HEK293T (cell line): ENCODE data around the gene IGF2BP3.

Source experiments
- CTCF ChIA-PET: fragments of 350-600 bp; formaldehyde crosslinking; extraction: SDS; loops from one replicate; lab custom pipeline; 2021; ENCODE audit warnings: antibody characterized with exemption, inconsistent platforms; lab: Yijun Ruan, JAX
- POLR2A ChIA-PET: fragments of 350-600 bp; formaldehyde crosslinking; extraction: SDS; loops from one replicate; lab custom pipeline; 2020; ENCODE audit warnings: antibody characterized with exemption, inconsistent platforms; lab: Yijun Ruan, JAX
- DNase-seq: peaks from one replicate; pipeline ENCODE4 v3.0.0; 2012; ENCODE audit warnings: mixed read lengths; ENCODE audit errors: extremely low spot score
- ARNT ChIP-seq: fragments of 450-650 bp; IDR thresholded peaks from 2 replicates; pipeline ENCODE4 v1.6.1; 2017; ENCODE audit warnings: mild to moderate bottlenecking
- BHLHE40 ChIP-seq: fragments of 450-650 bp; IDR thresholded peaks from 2 replicates; pipeline ENCODE4 v1.6.1; 2016; ENCODE audit warnings: mild to moderate bottlenecking, moderate library complexity, borderline replicate concordance
- CTBP1 ChIP-seq: fragments of 450-650 bp; IDR thresholded peaks from 2 replicates; pipeline ENCODE4 v1.6.1; 2016; ENCODE audit warnings: borderline replicate concordance
- ELF4 ChIP-seq: fragments of 450-650 bp; IDR thresholded peaks from 2 replicates; pipeline ENCODE4 v1.6.1; 2017; ENCODE audit warnings: antibody characterized with exemption
- FOXA1 ChIP-seq: fragments of 450-650 bp; IDR thresholded peaks from 2 replicates; pipeline ENCODE4 v1.6.1; 2016; ENCODE audit warnings: mild to moderate bottlenecking
- FOXK2 ChIP-seq: fragments of 450-650 bp; IDR thresholded peaks from 2 replicates; pipeline ENCODE4 v1.6.1; 2016; ENCODE audit warnings: mild to moderate bottlenecking
- FOXM1 ChIP-seq: fragments of 450-650 bp; IDR thresholded peaks from 2 replicates; pipeline ENCODE4 v1.6.1; 2017; ENCODE audit warnings: mild to moderate bottlenecking, borderline replicate concordance
- HDGF ChIP-seq: fragments of 450-650 bp; IDR thresholded peaks from 2 replicates; pipeline ENCODE4 v1.6.1; 2017; ENCODE audit warnings: antibody characterized with exemption, borderline replicate concordance
- L3MBTL2 ChIP-seq: fragments of 450-650 bp; conservative IDR thresholded peaks from 2 replicates; pipeline ENCODE4 v1.6.1; 2016; ENCODE audit warnings: mild to moderate bottlenecking
- LEF1 ChIP-seq: fragments of 450-650 bp; IDR thresholded peaks from 2 replicates; pipeline ENCODE4 v1.6.1; 2017; ENCODE audit warnings: mild to moderate bottlenecking, borderline replicate concordance
- NFRKB ChIP-seq: fragments of 450-650 bp; IDR thresholded peaks from 2 replicates; pipeline ENCODE4 v1.6.1; 2016; ENCODE audit warnings: mild to moderate bottlenecking, moderate library complexity
- SP1 ChIP-seq: fragments of 450-650 bp; IDR thresholded peaks from 2 replicates; pipeline ENCODE4 v1.6.1; 2017
- SUZ12 ChIP-seq: fragments of 450-650 bp; IDR thresholded peaks from 2 replicates; pipeline ENCODE4 v1.6.1; 2016; ENCODE audit warnings: mild to moderate bottlenecking
- TARDBP ChIP-seq: fragments of 450-650 bp; IDR thresholded peaks from 2 replicates; pipeline ENCODE4 v1.6.1; 2016
- ZNF384 ChIP-seq: fragments of 450-650 bp; IDR thresholded peaks from 2 replicates; pipeline ENCODE4 v1.6.1; 2016
- TF ChIP-seq, protein P1 (sequence below): fragments of 450-650 bp; IDR thresholded peaks from 2 replicates; pipeline ENCODE4 v1.6.1; 2016

Gene IGF2BP3

DNA sequence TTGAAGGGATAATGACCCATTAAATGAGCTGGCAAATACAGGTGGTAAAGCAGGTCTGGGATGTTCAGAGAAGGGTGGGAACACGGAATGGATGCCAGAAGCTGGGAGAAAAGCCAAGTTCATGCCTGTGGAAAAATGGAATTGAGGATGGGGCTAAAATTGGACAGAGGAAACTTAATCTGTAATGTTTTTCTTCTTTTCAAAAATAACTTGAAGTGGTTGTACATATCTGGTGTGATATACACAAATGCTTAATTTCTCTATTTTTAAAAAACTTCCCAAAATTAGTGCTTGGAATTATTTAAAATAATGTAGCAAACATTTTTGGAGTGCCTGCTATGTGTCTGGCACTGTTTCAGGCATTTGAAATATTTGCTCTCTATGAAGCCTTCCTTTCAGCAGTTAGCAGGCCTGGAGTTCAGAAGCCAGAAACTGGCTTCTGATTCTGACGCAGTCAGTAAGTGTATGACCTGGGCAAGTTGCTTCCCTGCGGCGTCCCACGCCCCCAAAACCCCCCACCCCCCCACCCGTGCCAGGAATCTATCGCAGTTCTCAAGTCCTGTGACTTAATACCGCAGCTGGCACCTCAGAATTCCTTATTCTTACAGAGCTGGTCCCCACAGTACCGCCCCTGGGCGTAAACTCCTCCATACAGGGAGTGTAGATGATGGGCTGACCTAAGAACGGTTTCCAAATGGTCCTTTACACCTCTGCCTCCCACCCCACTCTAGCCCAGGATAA lies 172.0 kb downstream of the IGF2BP3 start:
- DNase-seq = no peak
- CTCF ChIA-PET = no interaction called here
- TF ChIP-seq BHLHE40 (no peak), SP1 (no peak), FOXK2 (no peak), ZNF384 (no peak), TARDBP (no peak), FOXA1 (no peak), CTBP1 (no peak), NFRKB (no peak), HDGF (no peak), ARNT (no peak), LEF1 (no peak), SUZ12 (no peak), FOXM1 (no peak), ELF4 (no peak), L3MBTL2 (no peak)
- TF ChIP-seq, protein P1, sequence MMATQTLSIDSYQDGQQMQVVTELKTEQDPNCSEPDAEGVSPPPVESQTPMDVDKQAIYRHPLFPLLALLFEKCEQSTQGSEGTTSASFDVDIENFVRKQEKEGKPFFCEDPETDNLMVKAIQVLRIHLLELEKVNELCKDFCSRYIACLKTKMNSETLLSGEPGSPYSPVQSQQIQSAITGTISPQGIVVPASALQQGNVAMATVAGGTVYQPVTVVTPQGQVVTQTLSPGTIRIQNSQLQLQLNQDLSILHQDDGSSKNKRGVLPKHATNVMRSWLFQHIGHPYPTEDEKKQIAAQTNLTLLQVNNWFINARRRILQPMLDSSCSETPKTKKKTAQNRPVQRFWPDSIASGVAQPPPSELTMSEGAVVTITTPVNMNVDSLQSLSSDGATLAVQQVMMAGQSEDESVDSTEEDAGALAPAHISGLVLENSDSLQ = no peak
- POLR2A ChIA-PET = interaction anchor here (0.8 to 2.4 kb wide), 11 partner anchors 9 to 355 kb away, joined by 3 to 11 read pairs (median 3); no protein-coding TSS in a partner anchor

DNA sequence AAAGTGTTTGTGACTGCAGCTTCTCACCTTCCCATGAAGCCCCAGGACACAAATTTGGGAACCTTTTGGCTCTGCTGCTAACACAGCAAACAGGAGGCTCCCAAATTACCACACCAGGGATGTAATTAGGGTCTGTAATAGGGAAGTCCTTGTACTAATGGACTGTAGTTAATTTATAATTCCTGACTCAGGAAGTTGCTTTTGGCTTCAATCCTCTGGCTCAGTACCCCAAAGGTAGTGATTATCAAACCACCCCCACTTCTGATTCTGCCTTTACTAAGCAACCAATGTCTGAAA lies 174.9 kb downstream of the IGF2BP3 start:
- TF ChIP-seq FOXA1 = no peak
- no peak for TF ChIP-seq ELF4
- TF ChIP-seq L3MBTL2 = no peak
- no peak for TF ChIP-seq SUZ12
- TF ChIP-seq LEF1 = no peak
- ChIA-PET POLR2A (no interaction called here), CTCF (interaction anchor here (1.3 kb wide), 1 partner anchor 22 kb away, joined by 5 read pairs; no protein-coding TSS in a partner anchor)
- DNase-seq = no peak

DNA sequence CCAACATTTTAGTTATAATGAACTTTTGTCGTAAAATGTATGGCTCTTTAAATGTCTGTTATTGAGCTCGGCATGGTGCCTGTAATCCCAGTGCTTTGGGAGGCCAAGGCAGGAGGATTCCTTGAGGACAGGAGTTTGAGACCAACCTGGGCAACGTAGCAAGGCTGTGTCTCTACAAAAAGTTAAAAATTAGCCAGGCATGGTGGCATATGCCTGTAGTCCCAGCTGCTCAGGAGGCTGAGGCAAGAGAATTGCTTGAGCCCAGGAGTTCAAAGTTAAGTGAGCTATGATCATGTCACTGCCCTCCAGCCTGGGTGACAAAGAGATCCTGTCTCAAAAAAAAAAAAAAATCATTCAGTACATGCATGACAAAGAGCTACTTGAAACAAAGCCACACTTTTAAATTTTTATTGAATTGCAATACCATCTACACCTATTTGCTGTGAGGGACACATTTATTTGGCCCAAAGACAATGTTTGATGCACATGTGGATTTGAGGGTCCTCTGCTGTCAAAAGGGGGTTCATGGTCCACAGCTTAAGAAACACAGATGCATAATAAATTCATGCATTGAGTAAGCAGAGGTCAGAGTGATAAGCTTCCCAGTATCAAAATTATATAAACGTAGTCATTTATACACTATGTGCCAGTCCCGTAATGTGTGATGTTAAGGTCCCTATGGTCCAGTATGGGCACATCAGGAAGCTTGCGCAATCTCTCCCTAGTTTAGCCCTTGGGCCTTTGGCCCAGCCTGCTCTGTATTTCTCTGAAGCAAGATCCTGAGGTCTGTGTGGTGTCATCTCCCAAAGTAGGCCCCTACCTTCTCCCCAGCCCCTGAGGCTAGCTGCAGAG lies 175.5 kb downstream of the IGF2BP3 start:
- no peak for DNase-seq
- ChIA-PET CTCF (interaction anchor here (1.3 kb wide), 1 partner anchor 22 kb away, joined by 5 read pairs; no protein-coding TSS in a partner anchor), POLR2A (no interaction called here)
- TF ChIP-seq FOXK2 (no peak), FOXM1 (no peak), TARDBP (no peak), FOXA1 (no peak)

GRCh38 chr7:23293500-23294073 lies 176.7 kb downstream of the IGF2BP3 start:
- ChIA-PET CTCF (no interaction called here), POLR2A (no interaction called here)
- TF ChIP-seq SUZ12 (no peak), ZNF384 (no peak), FOXM1 (no peak), L3MBTL2 (no peak), BHLHE40 (no peak), NFRKB (no peak), ELF4 (no peak), ARNT (no peak), CTBP1 (no peak), LEF1 (no peak), FOXA1 (no peak), TARDBP (no peak), SP1 (no peak)
- TF ChIP-seq, protein P1 = no peak
- DNase-seq = no peak

- no peak for DNase-seq
- TF ChIP-seq L3MBTL2 = no peak
- no peak for TF ChIP-seq ELF4
- TF ChIP-seq SUZ12 = no peak
- no peak for TF ChIP-seq LEF1
- no peak for TF ChIP-seq FOXK2
- no peak for TF ChIP-seq SP1
- no peak for TF ChIP-seq ARNT
- TF ChIP-seq HDGF = no peak
- no peak for TF ChIP-seq CTBP1
- TF ChIP-seq TARDBP = no peak
- TF ChIP-seq, protein P1 = no peak
- TF ChIP-seq ZNF384 = no peak
- TF ChIP-seq NFRKB = no peak
- no peak for TF ChIP-seq BHLHE40
- TF ChIP-seq FOXA1 = no peak
- TF ChIP-seq FOXM1 = no peak
- ChIA-PET POLR2A (no interaction called here), CTCF (no interaction called here)
Measured at GRCh38 chr7:23292623-23293022, 177.7 kb downstream of the IGF2BP3 start.
